Neutrophil (primary cell): ENCODE measurements around the gene HLA-DRB1.
"Not testable (repeated sequence)": the region's sequence is repeated elsewhere in the genome, so short reads cannot be mapped to it uniquely, and the experiment has no call there.

ENCODE experiments used
- H3K27ac ChIP-seq: fragments of 200-600 bp; sonication (generic); 2 replicates; pipeline ENCODE4 v1.5.1; 2016; ENCODE audit warnings: mild to moderate bottlenecking, moderate library complexity
- H3K27me3 ChIP-seq: fragments of 200-600 bp; sonication (generic); 2 replicates; pipeline ENCODE4 v1.6.0; 2016; ENCODE audit warnings: mild to moderate bottlenecking
- H3K36me3 ChIP-seq: fragments of 200-600 bp; sonication (generic); 2 replicates; pipeline ENCODE4 v1.5.1; 2017
- H3K4me1 ChIP-seq, 2 experiments: fragments of 200-600 bp in 1 of 2; sonication (generic) in 1 of 2; 1 replicate in 1 of 2; 2 replicates in 1 of 2; pipeline versions ENCODE4 v1.5.1 to v1.6.1; 2013 to 2016; ENCODE audit warnings: low read depth in 1 of 2, low read length in 1 of 2, mild to moderate bottlenecking in 1 of 2, moderate library complexity in 1 of 2; ENCODE audit not compliant: control insufficient read depth in 1 of 2, insufficient read depth in 1 of 2
- H3K4me3 ChIP-seq, 2 experiments: fragments of 200-600 bp in 1 of 2; sonication (generic) in 1 of 2; 1 replicate in 1 of 2; 2 replicates in 1 of 2; pipeline ENCODE4 v1.5.1; 2013 to 2016; ENCODE audit warnings: low read depth in 1 of 2, low read length in 1 of 2, mild to moderate bottlenecking in 1 of 2, moderate library complexity in 1 of 2
- H3K9me3 ChIP-seq: fragments of 200-600 bp; sonication (generic); 2 replicates; pipeline ENCODE4 v1.5.1; 2016
- TF ChIP-seq, protein P1 (sequence below): fragments of 200-600 bp; sonication (generic); IDR thresholded peaks from 2 replicates; pipeline ENCODE4 v1.5.1; 2016; ENCODE audit warnings: antibody characterized with exemption

The HLA-DRB1 gene

DNA sequence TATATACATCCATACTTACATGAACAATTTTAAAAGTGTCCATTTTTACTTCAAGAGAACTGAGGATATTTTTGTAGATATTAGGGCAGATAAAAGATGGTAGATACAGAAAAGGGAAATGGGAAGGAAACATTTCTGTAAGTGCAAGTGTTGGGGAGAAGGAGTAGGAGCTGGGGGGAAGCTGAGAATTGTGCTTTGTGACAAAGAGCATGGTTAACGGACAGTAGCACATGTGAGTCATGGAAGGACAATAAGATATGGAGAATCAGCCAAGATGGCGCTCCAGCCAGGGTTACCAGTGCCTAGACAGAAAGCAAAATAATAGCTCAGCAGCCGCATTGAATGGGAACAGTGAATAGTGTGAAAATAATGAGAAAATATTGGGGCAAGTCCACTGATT lies 12.7 kb upstream of the HLA-DRB1 start:
- H3K9me3 ChIP-seq, result no peaks in the 10 kb centered on the region
- no peak overlapping the region for H3K27ac ChIP-seq
- no peaks in the 10 kb centered on the region for H3K36me3 ChIP-seq
- TF ChIP-seq, protein P1, sequence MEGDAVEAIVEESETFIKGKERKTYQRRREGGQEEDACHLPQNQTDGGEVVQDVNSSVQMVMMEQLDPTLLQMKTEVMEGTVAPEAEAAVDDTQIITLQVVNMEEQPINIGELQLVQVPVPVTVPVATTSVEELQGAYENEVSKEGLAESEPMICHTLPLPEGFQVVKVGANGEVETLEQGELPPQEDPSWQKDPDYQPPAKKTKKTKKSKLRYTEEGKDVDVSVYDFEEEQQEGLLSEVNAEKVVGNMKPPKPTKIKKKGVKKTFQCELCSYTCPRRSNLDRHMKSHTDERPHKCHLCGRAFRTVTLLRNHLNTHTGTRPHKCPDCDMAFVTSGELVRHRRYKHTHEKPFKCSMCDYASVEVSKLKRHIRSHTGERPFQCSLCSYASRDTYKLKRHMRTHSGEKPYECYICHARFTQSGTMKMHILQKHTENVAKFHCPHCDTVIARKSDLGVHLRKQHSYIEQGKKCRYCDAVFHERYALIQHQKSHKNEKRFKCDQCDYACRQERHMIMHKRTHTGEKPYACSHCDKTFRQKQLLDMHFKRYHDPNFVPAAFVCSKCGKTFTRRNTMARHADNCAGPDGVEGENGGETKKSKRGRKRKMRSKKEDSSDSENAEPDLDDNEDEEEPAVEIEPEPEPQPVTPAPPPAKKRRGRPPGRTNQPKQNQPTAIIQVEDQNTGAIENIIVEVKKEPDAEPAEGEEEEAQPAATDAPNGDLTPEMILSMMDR, result no peak
- H3K27me3 ChIP-seq, result peaks cover 5% of the 10 kb centered on the region
- no peak overlapping the region for H3K4me3 ChIP-seq
- no peaks in the 10 kb centered on the region for H3K4me1 ChIP-seq

DNA sequence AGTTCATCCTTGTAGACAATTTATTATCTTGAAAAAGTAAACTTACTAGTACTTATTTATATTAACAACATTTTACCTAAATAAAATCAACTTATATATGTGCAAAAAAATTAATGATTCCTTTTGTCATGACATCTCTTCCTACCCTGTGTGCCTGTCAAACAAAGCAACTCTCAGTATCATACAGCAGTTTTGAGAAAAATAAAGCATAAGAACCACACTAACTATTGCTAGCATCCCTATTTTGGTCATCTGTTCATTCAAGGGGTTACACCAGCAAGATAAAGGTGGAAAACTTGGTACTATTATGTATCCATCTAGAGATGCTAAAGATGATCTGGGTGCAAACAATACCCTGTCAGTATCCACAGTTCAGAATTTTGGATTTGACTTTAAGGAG lies 7.4 kb upstream of the HLA-DRB1 start:
- H3K4me1 ChIP-seq, result no peaks in the 10 kb centered on the region
- TF ChIP-seq, protein P1, result no peak
- H3K36me3 ChIP-seq, result no peaks in the 10 kb centered on the region
- H3K4me3 ChIP-seq, result no peak overlapping the region
- H3K27me3 ChIP-seq, result no peaks in the 10 kb centered on the region
- no peak overlapping the region for H3K27ac ChIP-seq
- no peaks in the 10 kb centered on the region for H3K9me3 ChIP-seq

DNA sequence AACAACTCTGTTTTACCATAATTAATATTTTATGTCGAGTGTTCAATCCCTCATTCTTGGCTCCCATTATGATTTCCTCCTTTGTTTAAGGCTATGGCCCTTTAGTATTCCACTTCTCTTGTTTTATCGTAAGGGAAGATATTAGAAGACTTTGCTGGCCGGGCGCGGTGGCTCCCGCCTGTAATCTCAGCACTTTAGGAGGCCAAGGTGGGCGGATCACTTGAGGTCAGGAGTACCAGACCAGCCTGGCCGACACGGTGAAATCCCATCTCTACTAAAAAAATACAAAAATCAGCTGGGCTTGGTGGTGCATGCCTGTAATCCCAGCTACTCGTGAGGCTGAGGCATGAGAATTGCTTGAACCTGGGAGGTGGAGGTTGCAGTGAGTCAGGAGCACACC lies 1.1 kb upstream of the HLA-DRB1 start:
- H3K27ac ChIP-seq, H3K4me1 ChIP-seq, H3K36me3 ChIP-seq, H3K4me3 ChIP-seq, H3K9me3 ChIP-seq, H3K27me3 ChIP-seq: not testable (repeated sequence)

- no peaks in the 10 kb centered on the region for H3K9me3 ChIP-seq
- peaks cover 26% of the 10 kb centered on the region for H3K27me3 ChIP-seq
- no peaks in the 10 kb centered on the region for H3K4me1 ChIP-seq
- TF ChIP-seq, protein P1, result no peak
- H3K4me3 ChIP-seq, result no peak overlapping the region
- H3K36me3 ChIP-seq, result no peaks in the 10 kb centered on the region
- no peak overlapping the region for H3K27ac ChIP-seq
Observed at GRCh38 chr6:32588156-32588555, 1.5 kb downstream of the HLA-DRB1 start.

GRCh38 chr6:32583527-32583898 lies 6.1 kb downstream of the HLA-DRB1 start:
- H3K9me3 ChIP-seq, result no peaks in the 10 kb centered on the region
- no peaks in the 10 kb centered on the region for H3K4me1 ChIP-seq
- no peaks in the 10 kb centered on the region for H3K36me3 ChIP-seq
- H3K27ac ChIP-seq, result no peak overlapping the region
- TF ChIP-seq, protein P1, result no peak
- no peak overlapping the region for H3K4me3 ChIP-seq
- peaks cover 30% of the 10 kb centered on the region for H3K27me3 ChIP-seq

DNA sequence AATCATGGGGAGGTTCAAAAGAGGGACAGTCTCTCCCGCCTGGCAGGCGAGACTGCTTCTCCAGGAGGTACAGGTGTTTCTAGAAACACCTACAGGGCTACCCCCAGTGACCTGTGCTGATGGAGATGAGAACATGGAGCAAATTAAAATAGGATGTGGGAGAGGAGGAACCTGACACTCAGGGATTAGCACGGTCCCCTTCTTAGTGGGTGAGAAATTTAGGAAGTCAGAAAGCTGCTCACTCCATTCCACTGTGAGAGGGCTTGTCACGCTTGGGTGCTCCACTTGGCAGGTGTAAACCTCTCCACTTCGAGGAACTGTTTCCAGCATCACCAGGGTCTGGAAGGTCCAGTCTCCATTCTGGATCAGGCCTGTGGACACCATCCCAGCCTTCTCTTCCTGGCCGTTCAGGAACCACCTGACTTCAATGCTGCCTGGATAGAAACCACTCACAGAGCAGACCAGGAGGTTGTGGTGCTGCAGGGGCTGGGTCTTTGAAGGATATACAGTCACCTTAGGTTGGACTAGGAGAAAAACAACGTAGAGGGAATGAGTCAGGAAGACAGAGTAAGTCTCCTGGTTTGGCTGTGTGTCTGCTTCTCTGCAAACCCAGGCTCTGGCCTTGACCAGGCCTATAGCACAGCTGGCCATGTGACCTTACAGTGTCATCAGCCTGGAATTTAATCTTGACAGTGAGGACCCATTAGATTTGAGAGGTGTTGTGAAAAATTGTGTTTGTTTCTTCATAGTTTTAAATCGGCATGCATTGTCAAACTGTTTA lies 8.1 kb downstream of the HLA-DRB1 start:
- H3K27me3 ChIP-seq, result peaks cover 30% of the 10 kb centered on the region
- no peak overlapping the region for H3K27ac ChIP-seq
- H3K36me3 ChIP-seq, result no peaks in the 10 kb centered on the region
- no peak overlapping the region for H3K4me3 ChIP-seq
- TF ChIP-seq, protein P1, result no peak
- H3K9me3 ChIP-seq, result no peaks in the 10 kb centered on the region
- H3K4me1 ChIP-seq, result no peaks in the 10 kb centered on the region
